ENCODE data around the gene DPM3. TPM values are rescaled to one million over a fixed set of nuclear protein-coding genes. Genes with fewer than 3 reads are reported as not detected.
"Not testable (repeated sequence)": the region's sequence is repeated elsewhere in the genome, so short reads cannot be mapped to it uniquely, and the experiment has no call there.

The DPM3 gene
- total RNA-seq, 5 donors from 2014 or later (not counting 1 experiment from before 2014, with no cell fraction given), result 26.9 to 70.7 (median 64.5) TPM

GRCh38 chr1:155168456-155169210 is 28.3 kb upstream of the DPM3 start:
- peaks cover 10% of the 10 kb centered on the region for H3K36me3 Mint-ChIP-seq
- no peak for ATAC-seq (replicated peaks in 1 of 4)
- H3K4me1 ChIP-seq (ENCODE audit: control insufficient read depth in 1 of 2, extremely low read depth in 1 of 2, insufficient read depth in 2 of 2, low read length in 2 of 2), result peaks cover 15 to 31% of the 10 kb centered on the region in 2 experiments
- ChIA-PET POLR2A (no interaction called here), CTCF (interaction anchor here (0.5 to 3.4 kb wide), 7 partner anchors 9 to 95 kb away, joined by 3 to 29 read pairs (median 4); no protein-coding TSS in a partner anchor)
- WGBS (ENCODE audit: insufficient coverage), result 100% methylated on average over 2 of the region's 10 CpGs
- peaks cover 32 to 35% (median 33%) of the 10 kb centered on the region in 3 donors for H3K4me1 Mint-ChIP-seq
- no peaks in the 10 kb centered on the region for H3K9me3 Mint-ChIP-seq
- peaks cover 0 to 21% of the 10 kb centered on the region in 2 donors for H3K36me3 ChIP-seq (ENCODE audit: control insufficient read depth in 2 of 2, extremely low read depth in 1 of 2, insufficient read depth in 1 of 2, low read length in 1 of 2)
- H3K27ac Mint-ChIP-seq, result no peak overlapping the region
- no peak overlapping the region for H3K4me3 Mint-ChIP-seq
- no peak overlapping the region for H3K27ac ChIP-seq (ENCODE audit: low read length)
- peaks cover 0 to 11% of the 10 kb centered on the region in 2 experiments for H3K27me3 ChIP-seq (replicated peaks in 1 of 2; ENCODE audit: control insufficient read depth in 2 of 2, extremely low read depth in 1 of 2, insufficient read depth in 2 of 2, low read length in 1 of 2)
- H3K4me3 ChIP-seq (ENCODE audit: control insufficient read depth in 1 of 2, extremely low read depth in 1 of 2, low read length in 1 of 2), result no peak overlapping the region
- no peaks in the 10 kb centered on the region for H3K9me3 ChIP-seq
- no peaks in the 10 kb centered on the region for H3K27me3 Mint-ChIP-seq
- no peak for DNase-seq

GRCh38 chr1:155168105-155168445 is 27.7 kb upstream of the DPM3 start:
- H3K9me3 Mint-ChIP-seq; DNase-seq; ATAC-seq (replicated peaks in 1 of 4); H3K27ac Mint-ChIP-seq; H3K27me3 Mint-ChIP-seq; H3K9me3 ChIP-seq; H3K27ac ChIP-seq (ENCODE audit: low read length); H3K36me3 Mint-ChIP-seq; H3K4me3 ChIP-seq (ENCODE audit: control insufficient read depth in 1 of 2, extremely low read depth in 1 of 2, low read length in 1 of 2): not testable (repeated sequence)
- Histone ChIP-seq H3K4me1 (ENCODE audit: control insufficient read depth in 1 of 2, extremely low read depth in 1 of 2, insufficient read depth in 2 of 2, low read length in 2 of 2) (peaks cover 12 to 26% of the 10 kb centered on the region in 2 experiments), H3K27me3 (replicated peaks in 1 of 2; ENCODE audit: control insufficient read depth in 2 of 2, extremely low read depth in 1 of 2, insufficient read depth in 2 of 2, low read length in 1 of 2) (peaks cover 0 to 11% of the 10 kb centered on the region in 2 experiments), H3K36me3 (ENCODE audit: control insufficient read depth in 2 of 2, extremely low read depth in 1 of 2, insufficient read depth in 1 of 2, low read length in 1 of 2) (peaks cover 0 to 21% of the 10 kb centered on the region in 2 donors)
- ChIA-PET POLR2A (interaction anchor here in 1 of 2 donors (0.6 kb wide), 1 partner anchor 194 kb away, joined by 6 read pairs; no protein-coding TSS in a partner anchor), CTCF (interaction anchor here (0.7 to 3.4 kb wide), 7 partner anchors 25 to 557 kb away, joined by 3 to 29 read pairs (median 5); no protein-coding TSS in a partner anchor)
- peaks cover 26 to 30% (median 28%) of the 10 kb centered on the region in 3 donors for H3K4me1 Mint-ChIP-seq
- H3K4me3 Mint-ChIP-seq, result peak overlapping the region in 1 of 3 donors; percentile 70
- 57% methylated on average over 4 of the region's 4 CpGs for WGBS (ENCODE audit: insufficient coverage)

- POLR2A ChIA-PET, result interaction anchor here in 1 of 2 donors (0.6 kb wide), 1 partner anchor 194 kb away, joined by 6 read pairs; no protein-coding TSS in a partner anchor
- 16% methylated on average over 12 of the region's 28 CpGs for WGBS (ENCODE audit: insufficient coverage)
These were observed 27.1 kb upstream of the DPM3 start for GRCh38 chr1:155167166-155168104.

GRCh38 chr1:155166471-155167165 is 26.3 kb upstream of the DPM3 start:
- CTCF ChIA-PET, result interaction anchor here (0.6 to 3.4 kb wide), 13 partner anchors 9 to 82 kb away, joined by 3 to 29 read pairs (median 4); partner anchors contain the start of gene SLC50A1 (in 1 of the 2)

More at GRCh38 chr1:155167166-155168104, 27.1 kb upstream of the DPM3 start:
- H3K27ac ChIP-seq (ENCODE audit: low read length), result no peak overlapping the region
- no peak overlapping the region for H3K27ac Mint-ChIP-seq
- peaks cover 11 to 23% of the 10 kb centered on the region in 2 experiments for H3K4me1 ChIP-seq (ENCODE audit: control insufficient read depth in 1 of 2, extremely low read depth in 1 of 2, insufficient read depth in 2 of 2, low read length in 2 of 2)
- H3K36me3 Mint-ChIP-seq, result peaks cover 10% of the 10 kb centered on the region
- H3K4me3 Mint-ChIP-seq, result peak overlapping the region; percentile 28 to 70 (median 62)
- no peaks in the 10 kb centered on the region for H3K9me3 ChIP-seq
- no peaks in the 10 kb centered on the region for H3K27me3 Mint-ChIP-seq
- peaks cover 0 to 11% of the 10 kb centered on the region in 2 experiments for H3K27me3 ChIP-seq (replicated peaks in 1 of 2; ENCODE audit: control insufficient read depth in 2 of 2, extremely low read depth in 1 of 2, insufficient read depth in 2 of 2, low read length in 1 of 2)
- peak; percentile 71 to 82 (median 76) for ATAC-seq (replicated peaks in 1 of 4)
- H3K4me1 Mint-ChIP-seq, result peaks cover 20 to 27% (median 25%) of the 10 kb centered on the region in 3 donors
- peak; percentile 62 to 93 (median 80) for DNase-seq
- no peak overlapping the region for H3K4me3 ChIP-seq (ENCODE audit: control insufficient read depth in 1 of 2, extremely low read depth in 1 of 2, low read length in 1 of 2)
- CTCF ChIA-PET, result interaction anchor here (0.6 to 3.4 kb wide), 12 partner anchors 8 to 556 kb away, joined by 3 to 29 read pairs (median 3); partner anchors contain the start of gene SLC50A1 (in 1 of the 2)
- H3K36me3 ChIP-seq (ENCODE audit: control insufficient read depth in 2 of 2, extremely low read depth in 1 of 2, insufficient read depth in 1 of 2, low read length in 1 of 2), result peaks cover 0 to 21% of the 10 kb centered on the region in 2 donors
- H3K9me3 Mint-ChIP-seq, result no peaks in the 10 kb centered on the region

GRCh38 chr1:155166051-155166470 is 25.7 kb upstream of the DPM3 start:
- peaks cover 0 to 21% of the 10 kb centered on the region in 2 donors for H3K36me3 ChIP-seq (ENCODE audit: control insufficient read depth in 2 of 2, extremely low read depth in 1 of 2, insufficient read depth in 1 of 2, low read length in 1 of 2)
- CTCF ChIA-PET, result interaction anchor here (1.1 to 1.8 kb wide), 4 partner anchors 22 to 81 kb away, joined by 3 to 7 read pairs (median 4); no protein-coding TSS in a partner anchor
- WGBS (ENCODE audit: insufficient coverage), result 81% methylated on average over 7 of the region's 8 CpGs
- Mint-ChIP-seq H3K9me3 (no peaks in the 10 kb centered on the region), H3K4me1 (peaks cover 13 to 20% (median 14%) of the 10 kb centered on the region in 3 donors), H3K36me3 (peaks cover 10% of the 10 kb centered on the region), H3K27ac (no peak overlapping the region), H3K27me3 (no peaks in the 10 kb centered on the region), H3K4me3 (no peak overlapping the region)
- H3K27ac ChIP-seq (ENCODE audit: low read length), result no peak overlapping the region
- no peak for ATAC-seq (replicated peaks in 1 of 4)
- POLR2A ChIA-PET, result no interaction called here
- no peak overlapping the region for H3K4me3 ChIP-seq (ENCODE audit: control insufficient read depth in 1 of 2, extremely low read depth in 1 of 2, low read length in 1 of 2)
- no peak for DNase-seq
- peaks cover 0 to 11% of the 10 kb centered on the region in 2 experiments for H3K27me3 ChIP-seq (replicated peaks in 1 of 2; ENCODE audit: control insufficient read depth in 2 of 2, extremely low read depth in 1 of 2, insufficient read depth in 2 of 2, low read length in 1 of 2)
- peaks cover 7 to 15% of the 10 kb centered on the region in 2 experiments for H3K4me1 ChIP-seq (ENCODE audit: control insufficient read depth in 1 of 2, extremely low read depth in 1 of 2, insufficient read depth in 2 of 2, low read length in 2 of 2)
- H3K9me3 ChIP-seq, result no peaks in the 10 kb centered on the region

More at GRCh38 chr1:155166471-155167165, 26.3 kb upstream of the DPM3 start:
- peak overlapping the region in 1 of 3 donors; percentile 70 for H3K4me3 Mint-ChIP-seq
- no peak overlapping the region for H3K4me3 ChIP-seq (ENCODE audit: control insufficient read depth in 1 of 2, extremely low read depth in 1 of 2, low read length in 1 of 2)
- H3K9me3 Mint-ChIP-seq, result no peaks in the 10 kb centered on the region
- H3K27ac Mint-ChIP-seq, result no peak overlapping the region
- peaks cover 13 to 20% (median 18%) of the 10 kb centered on the region in 3 donors for H3K4me1 Mint-ChIP-seq
- no peak for ATAC-seq (replicated peaks in 1 of 4)
- H3K9me3 ChIP-seq, result no peaks in the 10 kb centered on the region
- POLR2A ChIA-PET, result no interaction called here
- H3K4me1 ChIP-seq (ENCODE audit: control insufficient read depth in 1 of 2, extremely low read depth in 1 of 2, insufficient read depth in 2 of 2, low read length in 2 of 2), result peaks cover 7 to 18% of the 10 kb centered on the region in 2 experiments
- H3K27ac ChIP-seq (ENCODE audit: low read length), result no peak overlapping the region
- H3K27me3 ChIP-seq (replicated peaks in 1 of 2; ENCODE audit: control insufficient read depth in 2 of 2, extremely low read depth in 1 of 2, insufficient read depth in 2 of 2, low read length in 1 of 2), result peaks cover 0 to 11% of the 10 kb centered on the region in 2 experiments
- H3K27me3 Mint-ChIP-seq, result no peaks in the 10 kb centered on the region
- peaks cover 0 to 21% of the 10 kb centered on the region in 2 donors for H3K36me3 ChIP-seq (ENCODE audit: control insufficient read depth in 2 of 2, extremely low read depth in 1 of 2, insufficient read depth in 1 of 2, low read length in 1 of 2)
- DNase-seq, result no peak
- 55% methylated on average over 8 of the region's 27 CpGs for WGBS (ENCODE audit: insufficient coverage)
- H3K36me3 Mint-ChIP-seq, result peaks cover 10% of the 10 kb centered on the region
